ENCODE results near the gene ZMYM3.

DNA sequence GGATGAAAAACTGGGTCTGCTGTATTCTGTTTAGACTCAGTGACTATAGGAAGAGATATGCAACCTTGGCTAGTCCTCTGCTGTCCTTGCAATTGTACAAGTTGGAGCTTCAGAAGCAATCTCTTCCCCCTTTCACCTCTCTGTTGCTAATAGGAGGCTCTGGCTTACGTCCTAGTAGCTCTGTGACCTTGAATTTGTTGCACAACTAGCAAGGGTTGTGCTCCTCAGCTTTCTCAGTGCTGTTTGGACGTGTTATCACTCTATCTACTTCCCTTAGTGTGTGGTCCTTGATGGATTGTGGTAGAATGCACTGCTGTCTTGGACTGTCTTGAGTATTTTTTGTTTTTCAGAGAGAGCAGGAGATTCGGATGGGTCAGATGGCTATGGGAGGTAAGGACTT is 44.2 kb upstream of the ZMYM3 start:
- TF ChIP-seq, protein P1, sequence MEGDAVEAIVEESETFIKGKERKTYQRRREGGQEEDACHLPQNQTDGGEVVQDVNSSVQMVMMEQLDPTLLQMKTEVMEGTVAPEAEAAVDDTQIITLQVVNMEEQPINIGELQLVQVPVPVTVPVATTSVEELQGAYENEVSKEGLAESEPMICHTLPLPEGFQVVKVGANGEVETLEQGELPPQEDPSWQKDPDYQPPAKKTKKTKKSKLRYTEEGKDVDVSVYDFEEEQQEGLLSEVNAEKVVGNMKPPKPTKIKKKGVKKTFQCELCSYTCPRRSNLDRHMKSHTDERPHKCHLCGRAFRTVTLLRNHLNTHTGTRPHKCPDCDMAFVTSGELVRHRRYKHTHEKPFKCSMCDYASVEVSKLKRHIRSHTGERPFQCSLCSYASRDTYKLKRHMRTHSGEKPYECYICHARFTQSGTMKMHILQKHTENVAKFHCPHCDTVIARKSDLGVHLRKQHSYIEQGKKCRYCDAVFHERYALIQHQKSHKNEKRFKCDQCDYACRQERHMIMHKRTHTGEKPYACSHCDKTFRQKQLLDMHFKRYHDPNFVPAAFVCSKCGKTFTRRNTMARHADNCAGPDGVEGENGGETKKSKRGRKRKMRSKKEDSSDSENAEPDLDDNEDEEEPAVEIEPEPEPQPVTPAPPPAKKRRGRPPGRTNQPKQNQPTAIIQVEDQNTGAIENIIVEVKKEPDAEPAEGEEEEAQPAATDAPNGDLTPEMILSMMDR (conservative IDR thresholded peaks at IDR 0.05): no peak
- no peak for TF ChIP-seq ZFX (IDR thresholded peaks at IDR 0.05)
